GM12872 (cell line): ENCODE measurements around the gene TBC1D32.

Source experiments
- TF ChIP-seq, protein P1 (sequence below): IDR thresholded peaks from 3 replicates; pipeline ENCODE4 v1.5.1; 2011; ENCODE audit warnings: low read depth, mild to moderate bottlenecking, low read length, moderate library complexity; ENCODE audit not compliant: insufficient read depth

The TBC1D32 gene

GRCh38 chr6:121274666-121275295 is 59.5 kb downstream of the TBC1D32 start:
- TF ChIP-seq, protein P1, sequence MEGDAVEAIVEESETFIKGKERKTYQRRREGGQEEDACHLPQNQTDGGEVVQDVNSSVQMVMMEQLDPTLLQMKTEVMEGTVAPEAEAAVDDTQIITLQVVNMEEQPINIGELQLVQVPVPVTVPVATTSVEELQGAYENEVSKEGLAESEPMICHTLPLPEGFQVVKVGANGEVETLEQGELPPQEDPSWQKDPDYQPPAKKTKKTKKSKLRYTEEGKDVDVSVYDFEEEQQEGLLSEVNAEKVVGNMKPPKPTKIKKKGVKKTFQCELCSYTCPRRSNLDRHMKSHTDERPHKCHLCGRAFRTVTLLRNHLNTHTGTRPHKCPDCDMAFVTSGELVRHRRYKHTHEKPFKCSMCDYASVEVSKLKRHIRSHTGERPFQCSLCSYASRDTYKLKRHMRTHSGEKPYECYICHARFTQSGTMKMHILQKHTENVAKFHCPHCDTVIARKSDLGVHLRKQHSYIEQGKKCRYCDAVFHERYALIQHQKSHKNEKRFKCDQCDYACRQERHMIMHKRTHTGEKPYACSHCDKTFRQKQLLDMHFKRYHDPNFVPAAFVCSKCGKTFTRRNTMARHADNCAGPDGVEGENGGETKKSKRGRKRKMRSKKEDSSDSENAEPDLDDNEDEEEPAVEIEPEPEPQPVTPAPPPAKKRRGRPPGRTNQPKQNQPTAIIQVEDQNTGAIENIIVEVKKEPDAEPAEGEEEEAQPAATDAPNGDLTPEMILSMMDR: no peak

- TF ChIP-seq, protein P1: no peak
Observed at GRCh38 chr6:121263742-121264141, 70.5 kb downstream of the TBC1D32 start.

GRCh38 chr6:121260651-121261102 is 73.6 kb downstream of the TBC1D32 start:
- TF ChIP-seq, protein P1: no peak

DNA sequence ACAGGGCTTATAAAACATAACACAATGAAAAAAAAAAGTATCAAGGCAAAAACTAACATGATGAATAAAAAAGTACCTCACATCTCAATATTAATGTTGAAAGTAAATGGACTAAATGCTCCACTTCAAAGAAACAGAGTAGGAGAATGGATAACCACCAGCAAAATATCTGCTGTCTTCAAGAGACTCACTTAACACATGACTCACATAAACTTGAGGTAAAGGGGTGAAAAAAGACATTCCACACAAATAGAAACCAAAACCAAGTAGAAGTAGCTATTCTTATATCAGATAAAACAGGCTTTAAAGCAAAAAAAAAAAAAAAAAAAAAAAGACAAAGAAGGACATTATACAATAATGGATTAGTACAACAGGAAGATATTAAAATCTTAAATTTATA is 86.9 kb downstream of the TBC1D32 start:
- TF ChIP-seq, protein P1: no peak

GRCh38 chr6:121242386-121242785 is 91.9 kb downstream of the TBC1D32 start:
- TF ChIP-seq, protein P1: no peak

DNA sequence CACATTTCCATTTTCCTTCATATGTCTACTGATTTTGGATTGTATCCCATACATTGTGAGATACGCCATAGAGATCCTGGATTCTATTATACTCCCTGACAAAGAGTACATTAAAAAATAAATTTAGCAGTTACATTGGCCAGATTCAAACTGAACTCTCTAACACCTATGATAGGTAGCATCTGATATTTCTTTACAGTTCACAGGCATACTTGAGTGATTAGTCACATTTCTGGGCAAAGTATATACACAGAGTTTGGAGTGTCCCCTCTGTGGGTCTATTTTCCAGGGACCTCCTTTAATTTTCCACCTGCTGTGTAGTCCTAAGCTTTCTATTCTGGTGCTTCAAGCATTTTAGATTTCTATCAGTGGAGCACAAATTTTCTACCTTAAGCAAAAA is 96.4 kb downstream of the TBC1D32 start:
- TF ChIP-seq, protein P1: no peak

GRCh38 chr6:121236984-121237383 is 97.3 kb downstream of the TBC1D32 start:
- TF ChIP-seq, protein P1: no peak
